Measurements from ENCODE around the gene MYO7A.

MYO7A gene

GRCh38 chr11:77170107-77170506 is 42.1 kb downstream of the MYO7A start:
- no peak for TF ChIP-seq CTCF (conservative IDR thresholded peaks at IDR 0.05; ENCODE audit: low read length)
- no peak overlapping the region for H3K4me3 ChIP-seq (ENCODE audit: low read length)
- DNase-seq (ENCODE audit: low read depth) = no peak

- no peak for TF ChIP-seq CTCF (conservative IDR thresholded peaks at IDR 0.05; ENCODE audit: low read length)
- no peak overlapping the region for H3K4me3 ChIP-seq (ENCODE audit: low read length)
- DNase-seq (ENCODE audit: low read depth) = no peak
Measured at GRCh38 chr11:77171254-77171653, 43.2 kb downstream of the MYO7A start.

GRCh38 chr11:77171885-77172665 is 44.0 kb downstream of the MYO7A start:
- no peak for DNase-seq (ENCODE audit: low read depth)
- H3K4me3 ChIP-seq (ENCODE audit: low read length) = no peak overlapping the region
- no peak for TF ChIP-seq CTCF (conservative IDR thresholded peaks at IDR 0.05; ENCODE audit: low read length)

GRCh38 chr11:77172666-77172982 is 44.6 kb downstream of the MYO7A start:
- no peak overlapping the region for H3K4me3 ChIP-seq (ENCODE audit: low read length)
- DNase-seq (ENCODE audit: low read depth) = no peak
- no peak for TF ChIP-seq CTCF (conservative IDR thresholded peaks at IDR 0.05; ENCODE audit: low read length)

GRCh38 chr11:77173494-77173893 is 45.4 kb downstream of the MYO7A start:
- no peak for DNase-seq (ENCODE audit: low read depth)
- no peak for TF ChIP-seq CTCF (conservative IDR thresholded peaks at IDR 0.05; ENCODE audit: low read length)
- no peak overlapping the region for H3K4me3 ChIP-seq (ENCODE audit: low read length)

- no peak for TF ChIP-seq CTCF (conservative IDR thresholded peaks at IDR 0.05; ENCODE audit: low read length)
- no peak overlapping the region for H3K4me3 ChIP-seq (ENCODE audit: low read length)
- no peak for DNase-seq (ENCODE audit: low read depth)
Measured at GRCh38 chr11:77174559-77174958, 46.5 kb downstream of the MYO7A start.

- no peak for DNase-seq (ENCODE audit: low read depth)
Measured at GRCh38 chr11:77175021-77175842, 47.2 kb downstream of the MYO7A start.

More at GRCh38 chr11:77175021-77175842, 47.2 kb downstream of the MYO7A start:
- no peak overlapping the region for H3K4me3 ChIP-seq (ENCODE audit: low read length)
- no peak for TF ChIP-seq CTCF (conservative IDR thresholded peaks at IDR 0.05; ENCODE audit: low read length)

Data from AG10803 (cell line).